MM.1S (cell line): ENCODE data around the gene IQSEC1.

ENCODE experiments used
- DNase-seq: peaks from one replicate; pipeline ENCODE4 v3.0.0-alpha.2; 2015
- H2AFZ ChIP-seq: fragments of 300-600 bp; sonication (generic); 2 replicates; pipeline ENCODE4 v1.6.0; 2016; ENCODE audit warnings: antibody characterized with exemption, low read length
- H3F3A ChIP-seq: fragments of 300-600 bp; sonication (generic); 2 replicates; pipeline ENCODE4 v1.6.1; 2016; ENCODE audit warnings: mild to moderate bottlenecking, antibody characterized with exemption, low read length, moderate library complexity, mixed read lengths; ENCODE audit not compliant: insufficient read depth
- H3K27ac ChIP-seq: fragments of 300-600 bp; sonication (generic); 2 replicates; pipeline ENCODE4 v1.5.1; 2016; ENCODE audit warnings: mild to moderate bottlenecking, low read length
- H3K27me3 ChIP-seq: fragments of 300-600 bp; sonication (generic); replicated peaks from 2 replicates; pipeline ENCODE4 v1.6.0; 2016; ENCODE audit warnings: low read length; ENCODE audit not compliant: insufficient read depth
- H3K36me3 ChIP-seq: fragments of 300-600 bp; sonication (generic); replicated peaks from 2 replicates; pipeline ENCODE4 v1.6.1; 2016; ENCODE audit warnings: mild to moderate bottlenecking, low read length, mixed read lengths; ENCODE audit not compliant: insufficient read depth
- H3K4me1 ChIP-seq: fragments of 300-600 bp; sonication (generic); 2 replicates; pipeline ENCODE4 v1.6.1; 2016; ENCODE audit warnings: low read length, mixed read lengths
- H3K4me2 ChIP-seq: fragments of 300-600 bp; sonication (generic); 2 replicates; pipeline ENCODE4 v1.6.0; 2016; ENCODE audit warnings: low read depth, low read length
- H3K4me3 ChIP-seq: fragments of 300-600 bp; sonication (generic); 2 replicates; pipeline ENCODE4 v1.5.1; 2016; ENCODE audit warnings: low read length, mixed read lengths
- H3K79me2 ChIP-seq: fragments of 300-600 bp; sonication (generic); 2 replicates; pipeline ENCODE4 v1.6.1; 2016; ENCODE audit warnings: mixed run types, low read length, mixed read lengths
- H3K9ac ChIP-seq: fragments of 300-600 bp; sonication (generic); 2 replicates; pipeline ENCODE4 v1.6.1; 2016; ENCODE audit warnings: low read length, mixed read lengths
- H3K9me2 ChIP-seq: fragments of 300-600 bp; sonication (generic); replicated peaks from 2 replicates; pipeline ENCODE4 v1.6.1; 2016; ENCODE audit warnings: mild to moderate bottlenecking, low read length, mixed read lengths; ENCODE audit not compliant: insufficient read depth
- H3K9me3 ChIP-seq: fragments of 300-600 bp; sonication (generic); replicated peaks from 2 replicates; pipeline ENCODE4 v1.6.1; 2016; ENCODE audit warnings: mild to moderate bottlenecking, low read length, mixed read lengths; ENCODE audit not compliant: insufficient read depth
- H4K20me1 ChIP-seq: fragments of 300-600 bp; sonication (generic); 2 replicates; pipeline ENCODE4 v1.6.1; 2016; ENCODE audit warnings: mild to moderate bottlenecking, low read length, moderate library complexity, mixed read lengths; ENCODE audit not compliant: insufficient read depth
- EZH2 ChIP-seq: fragments of 300-600 bp; sonication (generic); optimal IDR thresholded peaks from 2 replicates; pipeline ENCODE3; 2017; ENCODE audit warnings: low read depth, mild to moderate bottlenecking, antibody characterized with exemption, low read length, mixed read lengths
- EZH2phosphoT487 ChIP-seq: fragments of 300-600 bp; sonication (generic); IDR thresholded peaks from 2 replicates; pipeline ENCODE4 v1.6.1; 2018; ENCODE audit warnings: antibody characterized with exemption, low read length
- TF ChIP-seq, protein P1 (sequence below): fragments of 300-600 bp; sonication (generic); IDR thresholded peaks from 2 replicates; pipeline ENCODE4 v1.5.1; 2016; ENCODE audit warnings: antibody characterized with exemption, low read length, mixed read lengths

The IQSEC1 gene

GRCh38 chr3:12979151-12979946, 93.9 kb downstream of the IQSEC1 start:
- no peak overlapping the region for H3K4me3 ChIP-seq
- no peaks in the 10 kb centered on the region; the same call in 1 of the 2 replicates for H4K20me1 ChIP-seq
- no peaks in the 10 kb centered on the region for H3K9me2 ChIP-seq
- no peaks in the 10 kb centered on the region for H3K36me3 ChIP-seq
- no peak overlapping the region for H3K4me2 ChIP-seq
- no peaks in the 10 kb centered on the region for H3K9me3 ChIP-seq
- DNase-seq: no peak
- no peak overlapping the region for H3K27ac ChIP-seq
- H3K27me3 ChIP-seq: no peaks in the 10 kb centered on the region
- H3K4me1 ChIP-seq: peaks cover 31% of the 10 kb centered on the region
- H3K9ac ChIP-seq: no peak overlapping the region
- no peak overlapping the region for H2AFZ ChIP-seq
- peaks cover 95% of the 10 kb centered on the region for H3K79me2 ChIP-seq
- TF ChIP-seq EZH2 (no peak), EZH2phosphoT487 (no peak)
- TF ChIP-seq, protein P1, sequence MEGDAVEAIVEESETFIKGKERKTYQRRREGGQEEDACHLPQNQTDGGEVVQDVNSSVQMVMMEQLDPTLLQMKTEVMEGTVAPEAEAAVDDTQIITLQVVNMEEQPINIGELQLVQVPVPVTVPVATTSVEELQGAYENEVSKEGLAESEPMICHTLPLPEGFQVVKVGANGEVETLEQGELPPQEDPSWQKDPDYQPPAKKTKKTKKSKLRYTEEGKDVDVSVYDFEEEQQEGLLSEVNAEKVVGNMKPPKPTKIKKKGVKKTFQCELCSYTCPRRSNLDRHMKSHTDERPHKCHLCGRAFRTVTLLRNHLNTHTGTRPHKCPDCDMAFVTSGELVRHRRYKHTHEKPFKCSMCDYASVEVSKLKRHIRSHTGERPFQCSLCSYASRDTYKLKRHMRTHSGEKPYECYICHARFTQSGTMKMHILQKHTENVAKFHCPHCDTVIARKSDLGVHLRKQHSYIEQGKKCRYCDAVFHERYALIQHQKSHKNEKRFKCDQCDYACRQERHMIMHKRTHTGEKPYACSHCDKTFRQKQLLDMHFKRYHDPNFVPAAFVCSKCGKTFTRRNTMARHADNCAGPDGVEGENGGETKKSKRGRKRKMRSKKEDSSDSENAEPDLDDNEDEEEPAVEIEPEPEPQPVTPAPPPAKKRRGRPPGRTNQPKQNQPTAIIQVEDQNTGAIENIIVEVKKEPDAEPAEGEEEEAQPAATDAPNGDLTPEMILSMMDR: no peak
- 0 out of 2 replicates have a peak, but pooled peaks cover under 1% of the 10 kb centered on the region for H3F3A ChIP-seq

DNA sequence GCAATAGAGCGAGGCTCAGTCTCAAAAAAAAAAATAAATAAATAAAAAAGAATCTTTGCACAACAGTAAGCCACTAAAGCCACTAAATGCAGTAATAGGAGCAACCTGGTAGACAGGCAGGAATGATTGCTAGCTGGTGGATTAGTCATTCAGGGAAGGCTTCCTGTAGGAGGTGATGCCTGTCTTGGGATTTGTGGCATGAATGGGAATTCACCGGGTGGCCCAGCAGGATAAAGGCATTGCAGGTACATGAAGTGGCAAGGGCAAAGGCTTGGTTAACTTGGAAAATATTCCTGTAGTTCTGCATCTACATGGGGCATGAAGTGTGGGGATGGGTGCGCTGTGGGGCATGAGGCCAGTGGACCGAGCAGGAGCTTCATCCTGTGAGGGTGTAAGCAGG, 94.5 kb downstream of the IQSEC1 start:
- peaks cover 94% of the 10 kb centered on the region for H3K79me2 ChIP-seq
- peaks cover 28% of the 10 kb centered on the region for H3K4me1 ChIP-seq
- DNase-seq: no peak
- peaks cover 4% of the 10 kb centered on the region; the same call in 1 of the 2 replicates for H3F3A ChIP-seq
- no peak overlapping the region for H3K9ac ChIP-seq
- H3K9me2 ChIP-seq: no peaks in the 10 kb centered on the region
- H3K4me3 ChIP-seq: no peak overlapping the region
- TF ChIP-seq EZH2: no peak
- no peak for TF ChIP-seq EZH2phosphoT487
- TF ChIP-seq, protein P1: no peak
- no peak overlapping the region for H3K27ac ChIP-seq
- H3K9me3 ChIP-seq: no peaks in the 10 kb centered on the region
- no peaks in the 10 kb centered on the region for H3K27me3 ChIP-seq
- no peak overlapping the region for H2AFZ ChIP-seq
- no peaks in the 10 kb centered on the region; the same call in 1 of the 2 replicates for H4K20me1 ChIP-seq
- H3K36me3 ChIP-seq: no peaks in the 10 kb centered on the region
- no peak overlapping the region for H3K4me2 ChIP-seq

DNA sequence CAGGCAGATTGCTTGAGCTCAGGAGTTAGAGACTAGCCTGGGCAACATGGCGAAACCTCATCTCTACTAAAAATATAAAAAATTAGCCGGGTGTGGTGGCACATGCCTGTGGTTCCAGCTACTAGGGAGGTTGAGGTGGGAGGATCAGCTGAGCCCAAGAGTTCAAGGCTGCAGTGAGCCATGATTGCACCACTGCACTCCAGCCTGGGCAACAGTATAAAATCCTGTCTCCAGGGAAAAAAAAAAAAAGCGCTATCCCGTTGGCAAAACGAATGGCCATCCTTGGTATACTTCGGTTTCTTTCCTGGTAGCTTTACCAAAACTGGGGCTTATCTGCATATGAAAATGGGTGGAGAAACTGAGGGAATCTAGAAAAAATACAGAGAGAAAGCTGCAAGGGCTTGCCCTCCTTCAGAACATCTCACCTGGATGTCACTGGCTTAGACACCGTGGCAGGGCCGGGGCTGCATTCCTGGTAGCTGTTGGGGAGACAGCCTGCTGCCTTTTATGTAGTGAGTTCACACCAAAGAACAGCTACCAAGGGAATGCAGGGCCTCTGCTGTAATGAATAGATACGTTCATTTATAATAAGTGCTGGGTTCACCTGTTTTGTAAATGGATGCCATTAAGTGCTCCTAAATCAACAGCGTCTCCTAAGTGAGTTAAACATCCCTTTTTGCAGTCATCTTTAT, 96.0 kb downstream of the IQSEC1 start:
- no peak for TF ChIP-seq EZH2
- no peak for TF ChIP-seq EZH2phosphoT487
- TF ChIP-seq, protein P1: no peak
- H3K9ac ChIP-seq: no peak overlapping the region
- H3K27ac ChIP-seq: no peak overlapping the region
- peaks cover 94% of the 10 kb centered on the region for H3K79me2 ChIP-seq
- H4K20me1 ChIP-seq: peaks cover 5% of the 10 kb centered on the region; the same call in 1 of the 2 replicates
- H3K36me3 ChIP-seq: no peaks in the 10 kb centered on the region; the same call in 1 of the 2 replicates
- H3K4me2 ChIP-seq: no peak overlapping the region
- no peak overlapping the region for H3K4me3 ChIP-seq
- H3K9me3 ChIP-seq: no peaks in the 10 kb centered on the region
- no peaks in the 10 kb centered on the region for H3K27me3 ChIP-seq
- H3F3A ChIP-seq: peaks cover 4% of the 10 kb centered on the region; the same call in 1 of the 2 replicates
- no peak for DNase-seq
- no peaks in the 10 kb centered on the region for H3K9me2 ChIP-seq
- H2AFZ ChIP-seq: no peak overlapping the region
- H3K4me1 ChIP-seq: peaks cover 19% of the 10 kb centered on the region
